ENCODE data around the gene MRTFA. TPM values are rescaled to one million over a fixed set of nuclear protein-coding genes. Genes with fewer than 3 reads are reported as not detected.
"Not testable (repeated sequence)": the region's sequence is repeated elsewhere in the genome, so short reads cannot be mapped to it uniquely, and the experiment has no call there.

Gene MRTFA
- total RNA-seq, 4 donors from 2014 or later: 46.0 to 408 (median 90.0) TPM

GRCh38 chr22:40556641-40557040 lies 79.9 kb downstream of the MRTFA start:
- peaks cover 0 to 4% of the 10 kb centered on the region in 2 donors for H3K9me3 ChIP-seq
- TF ChIP-seq EP300 (IDR thresholded peaks at IDR 0.05; ENCODE audit: low read depth) (no peak), POLR2A (IDR thresholded peaks at IDR 0.05) (no peak), POLR2AphosphoS5 (IDR thresholded peaks at IDR 0.05) (no peak), CTCF (IDR thresholded peaks at IDR 0.05) (no peak)
- H3K27ac ChIP-seq: no peak overlapping the region
- no peak overlapping the region for H3K4me3 ChIP-seq
- intact Hi-C loops (cut with DNase I; ENCODE audit: low total_unique reads): no loop called here
- H3K4me1 ChIP-seq: peaks cover 0 to 6% (median 0%) of the 10 kb centered on the region in 4 donors
- no peaks in the 10 kb centered on the region for H3K27me3 ChIP-seq
- no peak for DNase-seq
- in situ Hi-C loops (cut with MboI; ENCODE audit: low pct_ligation_motif_present in 1 of 4, low pct_unique_long_range_greater_than_20kb in 1 of 4, low sequenced_read_pairs in 3 of 4): no loop called here
- 79 to 83% methylated on average over 1 of the region's 1 CpG for WGBS, 2 donors (ENCODE audit: low coverage in 1 of 2)
- H3K36me3 ChIP-seq: peaks cover 0 to 4% (median 0%) of the 10 kb centered on the region in 4 donors

- DNase-seq; H3K4me1 ChIP-seq; in situ Hi-C loops (cut with MboI; ENCODE audit: low pct_ligation_motif_present in 1 of 4, low pct_unique_long_range_greater_than_20kb in 1 of 4, low sequenced_read_pairs in 3 of 4); H3K27me3 ChIP-seq; H3K9me3 ChIP-seq; H3K4me3 ChIP-seq; H3K36me3 ChIP-seq; intact Hi-C loops (cut with DNase I; ENCODE audit: low total_unique reads); H3K27ac ChIP-seq: not testable (repeated sequence)
- 85 to 100% methylated on average over 1 of the region's 1 CpG for WGBS, 2 donors (ENCODE audit: low coverage in 1 of 2)
Observed at GRCh38 chr22:40554023-40554422, 82.5 kb downstream of the MRTFA start.

- no peak for TF ChIP-seq POLR2A (IDR thresholded peaks at IDR 0.05)
- in situ Hi-C loops (cut with MboI; ENCODE audit: low pct_ligation_motif_present in 1 of 4, low pct_unique_long_range_greater_than_20kb in 1 of 4, low sequenced_read_pairs in 3 of 4) (no loop called here), intact Hi-C loops (cut with DNase I; ENCODE audit: low total_unique reads) (no loop called here)
- DNase-seq: no peak
- no peaks in the 10 kb centered on the region for H3K27me3 ChIP-seq
- no peak overlapping the region for H3K4me3 ChIP-seq
- peaks cover 0 to 4% (median 0%) of the 10 kb centered on the region in 4 donors for H3K36me3 ChIP-seq
- H3K27ac ChIP-seq: no peak overlapping the region
- peaks cover 0 to 4% of the 10 kb centered on the region in 2 donors for H3K9me3 ChIP-seq
- H3K4me1 ChIP-seq: no peaks in the 10 kb centered on the region
- WGBS, 2 donors (ENCODE audit: low coverage in 1 of 2): 93 to 100% methylated on average over 1 to 7 of the region's 7 CpGs
Observed at GRCh38 chr22:40553014-40553554, 83.4 kb downstream of the MRTFA start.

GRCh38 chr22:40552070-40552469 lies 84.4 kb downstream of the MRTFA start:
- Histone ChIP-seq H3K4me1 (no peaks in the 10 kb centered on the region), H3K9me3 (peaks cover 0 to 4% of the 10 kb centered on the region in 2 donors), H3K36me3 (peaks cover 0 to 4% (median 0%) of the 10 kb centered on the region in 4 donors), H3K4me3 (no peak overlapping the region), H3K27ac (no peak overlapping the region), H3K27me3 (no peaks in the 10 kb centered on the region)
- WGBS, 2 donors (ENCODE audit: low coverage in 1 of 2): 90 to 94% methylated on average over 8 to 9 of the region's 9 CpGs
- no peak for DNase-seq
- in situ Hi-C loops (cut with MboI; ENCODE audit: low pct_ligation_motif_present in 1 of 4, low pct_unique_long_range_greater_than_20kb in 1 of 4, low sequenced_read_pairs in 3 of 4) (no loop called here), intact Hi-C loops (cut with DNase I; ENCODE audit: low total_unique reads) (no loop called here)
- TF ChIP-seq POLR2A (IDR thresholded peaks at IDR 0.05): no peak

- in situ Hi-C loops (cut with MboI; ENCODE audit: low pct_ligation_motif_present in 1 of 4, low pct_unique_long_range_greater_than_20kb in 1 of 4, low sequenced_read_pairs in 3 of 4) (loop anchor here in 1 of 4 donors (25.0 kb wide), 1 partner anchor 90 kb away; the partner anchor contains the start of gene MRTFA), intact Hi-C loops (cut with DNase I; ENCODE audit: low total_unique reads) (no loop called here)
- peaks cover 0 to 6% (median 2%) of the 10 kb centered on the region in 4 donors for H3K36me3 ChIP-seq
Observed at GRCh38 chr22:40547729-40548143, 88.8 kb downstream of the MRTFA start.

More at GRCh38 chr22:40547729-40548143, 88.8 kb downstream of the MRTFA start:
- Histone ChIP-seq H3K4me1 (peaks cover 0 to 7% (median 3%) of the 10 kb centered on the region in 4 donors), H3K27ac (no peak overlapping the region), H3K9me3 (peaks cover 0 to 4% of the 10 kb centered on the region in 2 donors), H3K27me3 (no peaks in the 10 kb centered on the region), H3K4me3 (no peak overlapping the region)
- DNase-seq: no peak
- TF ChIP-seq POLR2A (IDR thresholded peaks at IDR 0.05) (no peak), POLR2AphosphoS5 (IDR thresholded peaks at IDR 0.05) (no peak), CTCF (IDR thresholded peaks at IDR 0.05) (no peak), EP300 (IDR thresholded peaks at IDR 0.05; ENCODE audit: low read depth) (no peak)
- WGBS, 2 donors (ENCODE audit: low coverage in 1 of 2): 96 to 100% methylated on average over 1 to 4 of the region's 4 CpGs
